HTERT RPE-1 (cell line): ENCODE results near the gene DRC1.
"Not testable (repeated sequence)": the region's sequence is repeated elsewhere in the genome, so short reads cannot be mapped to it uniquely, and the experiment has no call there.

Source experiments
- in situ Hi-C: fragments of 300-500 bp; cut with MboI; formaldehyde crosslinking; loops from 4 replicates; pipeline ENCODE4 v1.14.3; 2020; ENCODE audit warnings: low sequenced_read_pairs

The DRC1 gene

DNA sequence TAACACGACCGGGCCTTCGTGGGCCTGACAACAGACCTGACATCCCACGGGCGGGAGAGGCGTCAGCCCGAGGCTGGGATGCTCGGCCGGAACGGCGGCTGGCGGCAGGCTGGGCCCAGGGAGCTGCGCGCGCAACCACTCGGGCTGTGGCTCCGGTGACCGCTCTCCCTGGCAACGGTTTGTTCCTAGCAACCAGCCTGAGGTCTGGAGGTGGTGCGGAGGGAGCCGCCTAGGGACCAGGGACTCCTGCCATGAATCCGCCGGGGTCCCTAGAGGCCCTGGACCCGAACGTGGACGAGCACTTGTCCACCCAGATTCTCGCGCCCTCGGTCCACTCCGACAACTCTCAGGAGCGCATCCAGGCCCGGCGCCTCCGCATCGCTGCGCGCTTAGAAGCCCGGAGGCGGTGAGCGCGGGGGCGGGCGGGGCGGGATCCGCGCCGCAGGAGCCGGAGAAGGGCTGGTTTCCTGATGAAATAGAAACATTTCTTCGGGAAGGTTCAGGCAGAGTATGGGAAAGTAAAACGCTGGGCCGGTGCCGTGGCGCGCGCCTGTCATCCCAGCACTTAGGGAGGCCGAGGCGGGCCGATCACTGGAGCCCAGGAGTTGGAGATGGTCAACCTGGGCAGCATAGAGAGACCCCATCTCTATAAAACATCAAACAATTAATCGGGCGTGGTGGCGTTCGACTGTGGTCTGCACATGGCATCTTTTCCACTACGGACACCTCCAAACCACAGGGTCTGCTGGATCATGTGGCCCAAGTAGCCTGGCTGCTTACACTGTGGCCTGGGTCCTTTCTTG lies at the start of gene DRC1:
Gene DRC1, plus strand, starts transcription at position 182 of the 803 bp plus-strand sequence. Its CDS starts 70 bp downstream, at position 252.
- in situ Hi-C loops: no loop called here

DNA sequence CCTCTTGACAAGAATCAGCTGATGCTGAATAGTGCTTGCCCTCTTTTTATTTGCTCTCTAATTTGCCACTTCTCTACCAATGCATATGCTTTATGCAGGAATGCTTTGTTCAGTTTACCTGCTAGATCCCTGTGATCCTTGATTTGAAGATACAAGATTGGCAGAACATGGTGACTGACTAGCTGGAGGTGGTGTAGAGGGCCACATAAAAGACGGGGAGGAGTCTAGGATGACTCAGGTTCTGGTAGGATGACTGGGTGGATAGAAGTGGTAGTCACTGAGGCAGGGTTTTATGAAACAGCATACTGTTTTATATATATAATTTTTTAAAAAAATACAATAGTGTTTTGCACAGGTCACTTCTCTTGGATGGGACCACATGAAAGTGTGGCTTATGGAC lies 48.8 kb upstream of the DRC1 start:
- in situ Hi-C loops: no loop called here

DNA sequence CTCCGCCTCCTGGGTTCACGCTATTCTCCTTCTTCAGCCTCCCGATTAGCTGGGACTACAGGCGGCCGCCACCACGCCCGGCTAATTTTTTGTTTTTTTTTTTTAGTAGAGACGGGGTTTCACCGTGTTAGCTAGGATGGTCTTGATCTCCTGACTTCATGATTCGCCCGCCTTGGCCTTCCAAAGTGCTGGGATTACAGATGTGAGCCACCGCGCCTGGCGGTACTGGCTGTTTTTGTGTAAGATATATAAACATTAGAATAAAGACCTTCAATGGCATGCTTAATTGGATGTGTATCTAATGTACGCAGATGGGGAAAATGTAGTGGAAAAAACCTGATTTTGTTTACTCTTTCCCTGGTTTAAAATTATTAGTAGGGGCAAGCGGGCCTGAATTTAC lies 47.3 kb upstream of the DRC1 start:
- in situ Hi-C loops: not testable (repeated sequence)

DNA sequence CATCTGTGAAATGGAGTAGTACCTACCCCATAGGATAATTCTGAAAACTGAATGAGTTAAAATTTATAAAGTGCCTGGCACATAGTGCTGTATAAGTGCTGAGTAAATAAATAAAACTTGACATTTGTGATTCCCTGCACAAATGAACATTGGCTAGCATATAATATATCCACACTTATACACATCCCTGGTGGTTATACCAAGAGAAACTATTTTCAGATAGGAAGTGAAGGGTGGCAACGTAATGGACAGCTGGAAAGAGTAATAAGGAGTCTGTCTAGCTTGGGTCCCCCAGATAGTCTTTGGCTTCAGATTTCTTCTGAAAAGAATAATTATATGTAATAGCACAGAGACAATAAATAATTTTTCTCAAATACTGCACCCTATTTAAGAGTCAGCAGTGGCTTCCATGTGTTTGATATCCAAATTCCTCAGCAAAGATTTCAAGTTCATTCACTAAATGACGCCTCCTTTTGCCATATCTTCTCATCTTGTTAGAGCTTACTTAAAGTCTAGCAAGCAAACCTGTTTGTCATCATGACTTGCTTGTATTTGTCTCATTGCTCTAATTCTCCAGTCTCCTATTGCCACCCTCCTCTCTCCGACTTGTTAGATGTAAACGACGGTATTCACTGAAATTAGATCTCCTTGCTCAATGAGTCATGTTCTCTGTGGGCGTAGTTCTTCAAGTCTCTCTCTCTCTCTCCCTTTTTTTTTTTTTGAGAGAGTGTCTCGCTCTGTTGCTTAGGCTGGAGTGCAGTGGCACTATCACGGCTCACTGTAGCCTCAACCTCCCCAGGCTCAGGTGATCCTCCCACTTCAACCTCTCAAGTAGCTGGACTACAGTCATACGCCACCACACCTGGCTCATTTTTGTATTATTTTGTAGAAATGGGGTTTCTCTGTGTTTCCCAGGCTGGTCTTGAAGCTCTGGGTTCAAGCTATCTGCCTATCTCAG lies 46.4 kb upstream of the DRC1 start:
- in situ Hi-C loops: no loop called here

DNA sequence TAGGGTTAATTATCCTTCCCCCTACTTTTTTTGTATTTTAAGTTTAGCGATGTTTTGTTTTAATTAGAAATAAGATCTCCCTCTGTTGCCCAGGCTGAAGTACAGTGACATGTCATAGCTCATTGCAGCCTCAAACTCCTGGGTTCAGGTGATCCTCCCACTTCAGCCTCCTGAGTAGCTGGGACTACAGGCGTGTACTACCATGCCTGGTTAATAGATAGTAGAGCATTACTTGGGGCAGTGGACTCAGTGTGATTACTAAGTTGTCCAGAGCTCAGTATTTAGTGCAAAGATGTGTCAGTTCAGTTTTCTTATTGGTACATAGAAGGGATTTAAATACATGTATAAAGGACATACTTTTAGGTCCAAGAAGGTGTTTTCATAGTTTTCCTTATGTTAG lies 45.6 kb upstream of the DRC1 start:
- in situ Hi-C loops: no loop called here

DNA sequence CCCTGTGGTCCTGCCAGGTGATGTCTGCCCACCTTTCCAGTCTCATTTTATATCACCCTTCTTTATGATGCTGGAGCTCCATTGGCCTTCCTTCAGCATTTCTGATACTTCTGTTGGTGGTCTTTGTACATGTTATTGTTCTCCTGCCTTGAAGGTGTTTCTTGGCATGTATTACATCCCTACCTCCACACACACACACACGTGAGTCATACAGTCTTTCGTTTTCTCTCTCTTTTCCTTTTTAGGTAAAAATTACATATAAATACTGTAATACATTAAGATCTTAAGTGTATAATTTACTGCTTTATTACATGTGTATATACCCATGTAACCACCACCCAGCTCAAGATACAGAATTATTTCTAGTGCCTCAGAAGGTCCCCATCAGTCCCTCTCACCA lies 44.9 kb upstream of the DRC1 start:
- in situ Hi-C loops: no loop called here

DNA sequence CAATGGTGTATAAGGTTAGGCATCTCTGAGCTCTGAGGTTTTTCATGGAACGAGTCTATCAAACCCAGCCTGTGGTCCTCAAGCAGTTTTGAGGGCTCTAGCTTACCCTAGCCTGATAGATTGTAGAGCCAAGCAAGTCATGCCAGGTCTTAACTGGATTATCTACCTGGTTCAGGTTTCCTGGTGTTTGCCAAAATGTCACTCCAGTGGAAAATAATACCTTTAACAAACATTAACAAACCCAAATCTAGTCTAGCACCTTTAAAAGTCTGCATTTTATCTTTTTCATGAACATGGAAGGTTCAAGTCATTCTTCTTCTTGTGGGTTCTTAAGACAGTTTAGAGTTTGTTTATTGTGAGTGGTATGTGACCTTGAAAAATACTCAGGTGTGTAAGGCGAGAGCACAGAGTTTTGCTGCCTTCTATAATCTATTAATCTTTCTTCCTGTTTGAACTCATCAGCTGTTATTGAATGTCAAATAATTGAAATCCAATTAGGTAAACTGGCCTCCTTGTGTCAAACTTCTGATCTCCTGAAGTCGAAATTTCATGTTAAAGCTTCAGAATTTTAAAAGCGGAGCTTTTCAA lies 41.7 kb upstream of the DRC1 start:
- in situ Hi-C loops: no loop called here

DNA sequence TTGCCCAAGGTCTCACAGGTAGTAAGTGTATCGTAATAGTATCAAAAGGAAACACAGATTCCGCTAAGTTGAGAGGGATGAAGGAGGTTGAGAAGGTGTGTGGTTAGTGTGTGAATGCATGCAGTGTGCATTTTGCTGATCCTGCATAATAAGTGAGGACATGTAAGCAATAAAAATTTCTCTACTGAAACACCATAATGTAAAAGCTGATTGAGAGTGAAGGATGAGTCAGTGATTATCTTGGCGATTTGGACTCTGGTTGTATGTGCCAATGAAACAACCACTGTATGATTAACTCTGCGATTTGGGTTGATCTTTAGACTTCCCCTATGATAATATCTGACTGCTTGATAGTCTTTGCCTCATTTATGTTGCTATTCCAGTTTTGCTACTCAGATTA lies 38.4 kb upstream of the DRC1 start:
- in situ Hi-C loops: no loop called here

DNA sequence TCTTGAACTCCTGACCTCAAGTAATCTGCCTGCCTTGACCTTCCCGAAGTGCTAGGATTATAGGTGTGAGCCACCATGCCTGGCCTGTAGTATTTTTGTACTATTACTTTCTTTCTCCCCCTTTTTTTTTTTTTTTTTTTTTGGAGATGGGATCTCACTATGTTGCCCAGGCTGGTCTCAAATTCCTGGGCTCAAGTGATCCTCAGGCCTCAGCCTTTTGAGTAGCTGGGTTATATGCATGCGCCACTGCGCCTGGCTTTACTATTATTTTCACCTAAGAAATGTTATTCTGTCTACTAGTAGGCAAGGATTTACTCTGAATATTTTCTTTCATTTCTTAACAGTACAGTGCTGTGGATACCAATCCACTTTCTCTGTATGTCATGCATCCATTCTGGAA lies 37.8 kb upstream of the DRC1 start:
- in situ Hi-C loops: no loop called here

DNA sequence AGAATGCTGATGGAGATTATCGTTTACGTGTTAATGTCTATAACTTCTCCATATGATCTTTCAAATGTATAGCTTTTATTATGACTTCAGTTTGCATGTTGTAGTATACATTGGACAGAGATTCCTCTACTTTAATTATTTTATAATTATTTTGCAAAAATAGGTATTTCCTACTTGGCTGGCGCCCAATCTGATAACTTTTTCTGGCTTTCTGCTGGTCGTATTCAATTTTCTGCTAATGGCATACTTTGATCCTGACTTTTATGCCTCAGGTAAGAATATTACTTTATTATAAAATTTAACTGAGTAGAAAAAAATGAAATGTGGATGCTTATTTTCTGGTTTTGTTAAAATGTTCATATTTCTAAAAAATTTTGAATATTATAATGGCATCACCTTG lies 37.1 kb upstream of the DRC1 start:
- in situ Hi-C loops: no loop called here

DNA sequence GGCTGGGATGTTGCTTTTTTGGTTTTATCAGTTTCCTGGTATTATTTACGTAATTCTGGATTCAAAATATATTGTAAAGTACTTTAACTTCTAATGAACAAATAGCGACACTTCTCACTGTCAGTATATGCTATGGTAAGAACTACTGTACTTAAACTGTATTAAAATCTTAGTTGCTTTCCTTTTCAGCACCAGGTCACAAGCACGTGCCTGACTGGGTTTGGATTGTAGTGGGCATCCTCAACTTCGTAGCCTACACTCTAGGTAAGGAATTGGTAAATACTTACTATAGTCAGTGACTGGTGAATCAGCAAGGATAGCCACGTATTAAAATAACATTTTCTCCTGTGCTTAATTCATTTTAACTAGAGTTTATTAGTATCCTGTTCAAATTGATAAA lies 34.8 kb upstream of the DRC1 start:
- in situ Hi-C loops: no loop called here

DNA sequence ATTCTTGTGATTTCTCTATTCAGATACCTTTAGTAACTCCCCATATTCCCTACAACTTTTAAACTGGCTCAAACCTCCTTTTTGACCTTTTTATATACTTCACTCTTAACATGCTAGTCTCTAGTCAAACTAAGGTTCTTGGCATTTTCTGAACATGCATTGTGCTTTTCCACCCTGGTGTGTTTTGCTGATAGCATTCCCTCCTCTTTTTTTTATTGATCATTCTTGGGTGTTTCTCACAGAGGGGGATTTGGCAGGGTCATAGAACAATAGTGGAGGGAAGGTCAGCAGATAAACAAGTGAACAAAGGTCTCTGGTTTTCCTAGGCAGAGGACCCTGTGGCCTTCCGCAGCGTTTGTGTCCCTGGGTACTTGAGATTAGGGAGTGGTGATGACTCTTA lies 32.1 kb upstream of the DRC1 start:
- in situ Hi-C loops: not testable (repeated sequence)

DNA sequence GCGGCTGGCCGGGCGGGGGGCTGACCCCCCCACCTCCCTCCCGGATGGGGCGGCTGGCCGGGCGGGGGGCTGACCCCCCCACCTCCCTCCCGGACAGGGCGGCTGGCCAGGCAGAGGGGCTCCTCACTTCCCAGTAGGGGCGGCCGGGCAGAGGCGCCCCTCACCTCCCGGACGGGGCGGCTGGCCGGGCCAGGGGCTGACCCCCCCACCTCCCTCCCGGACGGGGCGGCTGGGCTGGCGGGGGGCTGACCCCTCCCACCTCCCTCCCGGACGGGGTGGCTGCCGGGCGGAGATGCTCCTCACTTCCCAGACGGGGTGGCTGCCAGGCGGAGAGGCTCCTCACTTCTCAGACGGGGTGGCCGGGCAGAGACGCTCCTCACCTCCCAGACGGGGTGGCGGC lies 30.8 kb upstream of the DRC1 start:
- in situ Hi-C loops: not testable (repeated sequence)

DNA sequence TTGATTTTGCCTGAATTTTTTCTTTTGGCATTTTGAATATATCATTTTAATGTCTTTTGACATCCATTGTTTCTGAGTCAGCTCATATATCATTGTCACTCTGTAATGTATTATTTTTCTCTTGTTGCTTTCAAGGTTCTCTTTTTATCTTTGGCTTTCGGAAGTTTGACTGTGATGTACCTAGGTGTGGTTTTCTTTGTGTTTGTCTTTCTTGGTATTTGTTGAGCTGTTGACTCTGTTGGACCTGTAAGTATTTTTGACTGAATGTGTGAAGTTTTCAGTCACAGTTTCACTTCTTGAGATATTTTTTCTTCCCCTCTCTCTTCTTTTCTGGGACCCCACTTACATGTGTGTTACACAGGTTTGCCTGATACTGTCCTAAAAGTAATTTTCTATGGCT lies 24.9 kb upstream of the DRC1 start:
- in situ Hi-C loops: no loop called here

DNA sequence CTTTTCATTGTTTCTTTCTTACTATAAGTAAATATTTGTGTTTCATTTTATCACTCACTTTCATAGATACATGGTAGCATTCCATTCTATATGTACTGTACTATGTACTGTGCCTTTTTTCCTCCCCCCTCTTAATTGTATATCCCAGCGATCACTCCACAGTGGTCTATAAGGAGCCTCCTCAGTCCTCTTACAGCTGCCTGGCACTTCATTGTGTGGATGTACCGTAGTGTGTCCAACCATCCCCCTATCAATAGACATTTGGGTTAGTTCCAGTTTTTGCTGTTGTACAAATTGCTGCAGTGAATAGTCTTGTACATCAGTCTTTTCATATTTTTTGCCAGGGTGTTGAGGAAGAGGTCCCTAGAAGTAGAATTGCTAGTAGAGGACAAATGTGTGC lies 21.4 kb upstream of the DRC1 start:
- in situ Hi-C loops: no loop called here

DNA sequence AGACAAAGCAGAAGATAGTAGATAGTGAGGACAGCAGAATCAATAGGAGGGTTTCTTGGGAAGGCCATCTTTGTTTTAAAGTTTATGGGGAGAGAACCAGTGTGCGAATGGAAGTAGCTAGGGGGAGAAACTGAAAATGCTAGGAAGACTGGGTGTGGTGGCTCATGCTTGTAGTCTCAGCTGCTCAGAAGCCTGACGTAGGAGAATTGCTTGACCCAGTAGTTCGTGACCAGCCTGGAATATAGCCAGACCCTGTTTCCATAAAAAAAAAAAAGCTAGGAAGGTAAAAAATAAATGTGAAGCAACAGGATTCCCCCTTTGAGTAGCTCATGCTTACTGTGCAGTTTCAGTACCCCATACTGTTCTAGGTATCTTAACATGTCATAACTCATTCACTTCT lies 19.2 kb upstream of the DRC1 start:
- in situ Hi-C loops: no loop called here

DNA sequence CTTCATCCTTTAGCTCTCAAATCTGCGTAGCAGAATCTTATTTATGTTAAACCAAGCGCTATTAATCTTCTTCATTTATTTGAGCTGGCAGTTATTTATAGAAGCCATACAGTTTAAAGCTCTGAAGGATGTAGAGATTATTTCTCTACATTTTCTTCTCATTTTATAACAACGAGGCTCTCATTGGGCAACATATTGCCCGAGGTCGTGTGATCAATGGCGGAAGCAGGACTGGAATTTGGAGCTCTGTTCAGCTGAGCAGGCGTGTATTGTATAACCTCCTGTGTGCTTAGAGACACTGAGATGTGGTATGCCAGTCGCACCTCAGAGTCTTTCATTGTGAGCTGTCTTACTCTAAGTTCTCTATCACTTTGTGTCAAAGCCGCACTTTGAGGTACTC lies 17.5 kb upstream of the DRC1 start:
- in situ Hi-C loops: no loop called here

DNA sequence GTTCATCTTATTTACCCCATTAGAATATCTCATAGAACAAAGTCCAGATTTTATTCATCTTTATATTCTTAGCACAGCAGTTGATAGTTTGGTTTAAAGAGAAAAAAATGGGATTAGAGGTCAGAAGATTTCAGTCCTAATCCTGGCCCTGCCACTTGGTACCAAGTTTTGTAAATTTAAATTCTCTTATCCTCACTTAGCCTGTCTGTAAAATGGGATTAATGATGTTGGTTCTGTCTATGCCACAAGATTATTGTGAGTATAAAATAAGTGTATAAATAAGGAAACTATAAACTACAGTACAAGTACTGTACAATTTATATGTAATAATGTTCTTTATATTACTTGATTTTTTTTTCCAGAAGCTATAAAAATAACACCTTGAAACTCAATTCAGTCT lies 17.1 kb upstream of the DRC1 start:
- in situ Hi-C loops: no loop called here

DNA sequence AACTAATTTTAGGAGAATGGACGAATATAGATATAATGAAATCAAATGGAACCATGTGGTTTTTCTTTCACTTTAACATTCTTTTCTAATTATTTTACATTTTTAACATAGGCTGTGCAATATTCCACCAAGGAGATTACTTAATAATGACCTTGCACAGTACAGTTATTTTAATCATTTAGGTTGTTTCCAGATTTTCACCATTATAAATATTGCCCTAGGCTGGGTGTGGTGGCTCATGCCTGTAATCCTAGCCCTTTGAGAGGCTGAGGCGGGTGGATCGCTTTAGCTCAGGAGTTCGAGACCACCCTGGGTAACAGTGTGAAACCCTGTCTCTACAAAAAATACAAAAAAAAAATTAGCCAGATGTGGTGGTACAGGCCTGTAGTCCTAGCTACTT lies 14.5 kb upstream of the DRC1 start:
- in situ Hi-C loops: no loop called here

DNA sequence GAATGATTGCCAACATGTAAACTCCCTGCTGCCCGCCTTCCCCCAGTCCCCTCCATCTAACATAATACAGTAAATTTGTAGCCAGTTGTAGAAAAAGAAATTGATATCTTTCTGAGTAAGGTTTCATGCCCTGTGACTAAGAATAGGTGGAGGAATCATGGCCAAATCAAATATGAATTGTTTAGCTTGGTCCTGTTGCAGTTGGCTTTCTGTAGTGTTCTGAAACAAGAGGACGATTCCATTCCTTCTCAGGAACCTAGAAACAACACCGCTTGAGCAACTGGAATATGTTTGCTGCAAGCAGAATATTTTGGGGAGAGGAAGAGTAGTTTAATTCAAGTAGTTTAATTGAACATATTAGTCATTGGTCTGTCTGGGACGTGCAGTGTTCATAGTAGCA lies 7.0 kb upstream of the DRC1 start:
- in situ Hi-C loops: no loop called here

DNA sequence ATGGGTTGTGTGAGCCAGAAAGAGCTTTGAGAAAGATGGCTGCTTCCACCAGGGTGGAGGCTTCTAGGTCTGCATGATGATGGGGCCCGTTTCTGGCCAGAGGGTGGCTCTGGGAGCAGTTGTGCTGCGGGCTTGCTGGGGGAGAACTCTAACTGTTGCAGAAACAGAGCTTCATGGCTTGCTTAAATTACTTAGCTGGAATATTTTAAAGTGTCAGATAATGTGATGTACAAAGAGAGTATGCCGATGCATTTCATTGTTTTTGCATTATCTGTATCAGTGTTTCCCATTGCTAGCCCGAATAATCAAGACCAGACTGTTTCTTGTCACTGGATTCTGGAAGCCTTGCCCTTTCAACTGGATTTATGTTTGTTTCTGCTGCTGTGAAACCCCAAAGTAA lies 6.3 kb upstream of the DRC1 start:
- in situ Hi-C loops: no loop called here
